Sigmoid colon (tissue), 4 donors: Measurements from ENCODE around the gene TTC12.

Experiments used
- CTCF ChIP-seq, 4 experiments: fragments of 450-650 bp in 3 of 4; fragments of 200-600 bp in 1 of 4; IDR thresholded peaks; one replicate each; pipeline ENCODE4 v1.5.1; 2016 to 2019; ENCODE audit warnings: antibody characterized with exemption in 4 of 4, mild to moderate bottlenecking in 3 of 4, moderate library complexity in 2 of 4
- POLR2AphosphoS5 ChIP-seq, 4 donors: sonication (generic); formaldehyde crosslinking; IDR thresholded peaks; one replicate each; pipeline ENCODE4 v1.6.1; 2017; ENCODE audit warnings: antibody characterized with exemption in 4 of 4

GRCh38 chr11:113412675-113413074 is 98.3 kb downstream of the TTC12 start:
- TF ChIP-seq CTCF (IDR thresholded peaks at IDR 0.05) (no peak), POLR2AphosphoS5 (IDR thresholded peaks at IDR 0.05) (no peak)
